ENCODE results near the gene SPHK2.

DNA sequence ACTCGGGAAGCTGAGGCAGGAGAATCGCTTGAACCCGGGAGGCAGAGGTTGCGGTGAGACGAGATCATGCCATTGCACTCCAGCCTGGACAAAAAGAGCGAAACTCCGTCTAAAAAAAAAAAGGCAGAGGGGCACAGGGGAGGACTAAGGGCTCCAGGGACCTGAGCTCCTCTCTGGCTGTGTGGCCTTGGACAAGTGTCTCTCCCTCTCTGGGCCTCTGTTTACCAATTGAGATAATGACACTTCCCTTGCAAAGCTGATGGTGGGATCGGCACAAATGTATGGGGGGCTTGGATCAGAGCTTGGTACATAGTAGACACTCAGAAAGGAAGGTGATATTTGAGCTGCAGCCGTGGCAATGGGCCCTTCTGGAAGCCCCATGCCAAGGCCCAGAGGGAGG lies 24.1 kb upstream of the SPHK2 start:
- no peak for TF ChIP-seq CTCF (IDR thresholded peaks at IDR 0.05; ENCODE audit: low read depth, low read length, poor library complexity, severe bottlenecking)
- no peak for TF ChIP-seq EZH2phosphoT487 (IDR thresholded peaks at IDR 0.05; ENCODE audit: borderline replicate concordance, low read length)

Data from DOHH2 (cell line).